Putamen (tissue), 1 donor: Measurements from ENCODE around the gene ZNF622.
A peak's percentile ranks its signal among the peaks of the same experiment; 100 is the strongest.
"Not testable (repeated sequence)": the region's sequence is repeated elsewhere in the genome, so short reads cannot be mapped to it uniquely, and the experiment has no call there.

Experiments
- DNase-seq: peaks from one replicate; pipeline ENCODE4 v3.0.0-alpha.2; 2016; ENCODE audit warnings: low spot score

Gene ZNF622

GRCh38 chr5:16480144-16480543 lies 14.5 kb upstream of the ZNF622 start:
- no peak for DNase-seq

DNA sequence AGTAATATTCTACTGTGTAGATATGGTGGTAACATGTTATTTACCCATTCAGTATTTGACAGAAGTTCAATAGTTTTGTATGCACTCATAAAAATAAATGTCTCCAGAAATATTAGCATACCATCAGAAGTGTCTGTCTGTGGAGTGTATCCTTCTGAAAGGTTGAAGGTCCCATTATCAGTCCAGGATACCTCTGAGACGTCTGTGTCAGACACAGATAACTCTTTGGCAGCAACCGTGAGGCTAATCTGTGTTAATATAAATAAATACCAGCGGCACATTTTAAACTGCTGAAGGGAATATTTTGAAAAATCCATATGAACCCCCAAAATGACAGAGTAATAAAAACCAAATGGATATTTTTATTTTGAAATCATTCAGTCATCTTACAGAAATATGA lies 11.9 kb upstream of the ZNF622 start:
- DNase-seq, result no peak

DNA sequence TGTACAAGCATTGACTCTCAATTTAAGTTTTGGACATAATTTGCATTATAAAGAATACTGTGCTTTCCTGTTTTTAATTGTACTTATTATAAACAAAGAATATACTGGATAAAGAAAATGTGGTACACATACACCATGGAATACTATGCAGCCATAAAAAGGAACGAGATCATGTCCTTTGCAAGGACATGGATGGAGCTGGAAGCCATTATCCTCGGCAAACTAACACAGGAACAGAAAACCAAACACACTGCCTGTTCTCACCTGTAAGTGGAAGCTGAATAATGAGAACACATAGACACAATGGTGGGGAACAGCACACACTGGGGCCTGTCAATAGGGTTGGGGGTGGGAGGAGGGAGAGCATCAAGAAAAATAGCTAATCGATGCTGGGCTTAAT lies 10.8 kb upstream of the ZNF622 start:
- DNase-seq, result not testable (repeated sequence)

DNA sequence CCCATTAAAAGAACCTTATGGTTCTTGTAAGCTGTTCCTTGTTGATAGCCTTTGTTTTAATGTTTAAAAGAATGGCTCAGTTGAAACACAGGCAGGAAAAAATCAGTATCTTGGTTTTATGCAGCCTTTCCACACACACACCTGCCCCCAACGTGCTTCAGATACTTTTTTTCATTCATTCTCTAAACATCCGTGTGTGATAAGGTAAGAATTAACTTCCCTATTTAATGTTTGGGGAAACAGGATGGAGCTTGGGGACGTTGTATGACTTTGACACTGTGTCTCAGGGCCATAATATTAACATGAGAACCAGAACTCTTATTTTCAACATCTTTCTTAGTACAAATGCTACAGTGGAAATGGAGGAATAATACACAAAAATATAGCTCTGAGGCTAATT lies 5.8 kb upstream of the ZNF622 start:
- no peak for DNase-seq

DNA sequence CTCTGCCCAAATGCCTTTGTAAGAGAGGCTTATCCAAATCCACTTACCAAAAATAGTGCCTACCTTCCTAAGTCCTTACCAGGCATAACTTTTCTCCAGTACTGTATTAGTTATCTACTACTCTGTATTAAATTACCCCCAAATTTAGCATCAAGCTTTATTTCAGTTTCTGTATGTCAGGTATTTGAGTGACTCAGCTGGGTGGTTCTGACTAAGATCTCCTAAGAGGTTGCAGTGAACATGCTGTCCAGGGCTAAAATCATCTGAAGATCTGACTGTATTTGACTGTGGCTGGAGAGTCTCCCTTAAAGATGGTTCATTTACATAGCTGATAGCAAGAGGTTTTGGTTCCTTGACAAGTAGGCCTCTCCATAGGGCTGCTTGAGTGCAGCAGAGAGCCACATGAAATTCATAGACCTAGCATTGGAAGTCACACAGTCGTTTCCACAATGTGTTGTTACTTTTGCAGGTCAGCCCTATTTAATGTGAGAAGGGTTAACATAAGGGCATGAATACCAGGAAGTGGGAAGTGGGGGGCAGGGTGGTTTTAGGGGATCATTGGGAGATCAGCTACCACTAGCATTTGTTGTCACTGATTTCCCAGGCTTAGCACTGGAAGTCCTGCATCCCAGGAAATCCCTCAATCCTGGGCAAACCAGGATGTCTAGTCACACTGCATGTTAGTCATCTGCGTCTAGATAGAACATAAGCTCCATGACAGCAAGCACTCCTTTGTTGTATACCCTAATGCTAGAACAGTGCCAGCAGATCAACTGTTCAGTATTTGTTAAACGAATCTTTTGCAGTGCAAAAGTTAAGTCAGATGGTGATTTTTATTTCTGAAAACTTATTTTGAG lies 2.0 kb upstream of the ZNF622 start:
- DNase-seq, result no peak

- no peak for DNase-seq
Measured at GRCh38 chr5:16464664-16465543, 696 bp downstream of the ZNF622 start.

- DNase-seq, result no peak
Measured at GRCh38 chr5:16464231-16464630, 1.4 kb downstream of the ZNF622 start.

GRCh38 chr5:16461782-16462181 lies 3.8 kb downstream of the ZNF622 start:
- DNase-seq, result no peak

DNA sequence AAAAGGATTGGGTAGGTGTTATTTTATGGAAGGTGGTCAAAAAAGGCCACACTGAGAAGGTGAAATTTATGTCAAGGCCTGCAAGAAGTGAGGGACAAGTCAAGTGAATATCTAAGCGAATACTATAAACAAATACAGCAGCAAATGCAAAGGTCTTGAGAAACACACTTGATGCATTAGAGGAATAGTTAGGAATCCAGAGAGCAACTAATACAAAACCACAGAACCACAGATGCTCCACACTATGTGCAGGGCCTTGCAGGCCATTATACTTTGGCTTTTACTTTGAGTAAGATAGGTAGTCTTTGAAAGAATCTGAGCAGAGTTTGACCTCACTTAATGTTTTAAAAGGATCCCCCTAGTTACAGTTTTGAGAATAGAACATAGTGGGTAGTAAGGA lies 4.6 kb downstream of the ZNF622 start:
- DNase-seq, result no peak

DNA sequence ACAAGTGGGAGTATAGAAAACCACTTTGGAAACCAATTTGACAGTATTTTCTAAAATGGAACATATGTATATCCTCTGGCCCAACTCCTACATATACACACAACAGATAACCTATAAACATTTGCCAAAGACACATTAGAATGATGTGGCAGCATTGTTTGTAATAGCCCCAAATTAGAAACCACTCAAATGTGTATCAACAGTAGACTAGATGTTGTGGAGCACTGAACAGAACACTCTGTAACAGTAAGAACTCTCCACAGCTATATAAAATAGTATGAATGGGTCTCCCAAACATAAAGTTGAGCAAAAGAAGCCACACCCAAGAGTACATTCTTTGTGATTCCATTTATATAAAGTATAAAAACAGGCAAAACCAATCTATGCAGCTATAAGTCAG lies 6.1 kb downstream of the ZNF622 start:
- DNase-seq, result no peak

DNA sequence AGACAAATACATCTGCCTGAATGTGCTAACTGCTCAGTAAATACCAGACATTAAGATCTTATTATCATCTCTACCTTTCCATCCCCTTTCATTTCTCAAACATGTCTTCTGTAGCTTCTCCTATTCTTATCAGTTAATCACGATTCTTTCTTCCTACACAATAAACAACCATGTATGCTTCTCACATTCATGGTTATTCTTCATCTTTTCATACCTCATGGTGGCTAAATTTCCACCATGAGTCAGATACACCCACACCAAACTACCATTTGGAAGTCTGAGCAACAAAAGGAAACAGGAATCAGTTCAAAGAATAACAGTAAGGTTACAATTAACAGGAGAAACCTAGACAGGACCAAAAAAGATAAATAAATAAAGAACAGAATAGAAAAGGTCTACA lies 7.7 kb downstream of the ZNF622 start:
- DNase-seq, result no peak

GRCh38 chr5:16457451-16457850 lies 8.1 kb downstream of the ZNF622 start:
- no peak for DNase-seq

- peak; percentile 65 for DNase-seq
Measured at GRCh38 chr5:16456103-16456832, 9.3 kb downstream of the ZNF622 start.

GRCh38 chr5:16455668-16456067 lies 9.9 kb downstream of the ZNF622 start:
- no peak for DNase-seq

DNA sequence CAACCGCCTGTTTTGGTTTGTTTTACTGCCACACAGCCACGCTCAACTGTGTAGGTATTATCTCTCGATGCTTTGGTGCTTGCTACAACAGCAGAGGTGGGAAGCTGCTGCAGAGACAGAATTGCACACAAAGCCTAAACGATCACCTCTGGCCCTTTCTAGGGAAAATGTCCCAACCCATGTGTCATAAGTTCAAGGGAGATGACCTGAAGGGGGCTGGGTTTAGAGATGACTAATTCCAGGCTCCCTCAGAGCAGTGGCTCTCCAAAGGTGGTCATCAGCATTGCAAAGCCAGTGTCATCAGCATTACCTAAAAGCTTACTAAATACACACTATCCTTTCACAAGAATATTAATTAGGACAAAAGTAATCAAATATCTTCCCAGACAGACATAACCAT lies 10.9 kb downstream of the ZNF622 start:
- no peak for DNase-seq

- no peak for DNase-seq
Measured at GRCh38 chr5:16453609-16454008, 12.0 kb downstream of the ZNF622 start.

- no peak for DNase-seq
Measured at GRCh38 chr5:16450163-16450562, 15.4 kb downstream of the ZNF622 start.

GRCh38 chr5:16446993-16447392 lies 18.6 kb downstream of the ZNF622 start:
- DNase-seq, result no peak

GRCh38 chr5:16437977-16438376 lies 27.6 kb downstream of the ZNF622 start:
- no peak for DNase-seq

- not testable (repeated sequence) for DNase-seq
Measured at GRCh38 chr5:16436065-16436682, 29.4 kb downstream of the ZNF622 start.

DNA sequence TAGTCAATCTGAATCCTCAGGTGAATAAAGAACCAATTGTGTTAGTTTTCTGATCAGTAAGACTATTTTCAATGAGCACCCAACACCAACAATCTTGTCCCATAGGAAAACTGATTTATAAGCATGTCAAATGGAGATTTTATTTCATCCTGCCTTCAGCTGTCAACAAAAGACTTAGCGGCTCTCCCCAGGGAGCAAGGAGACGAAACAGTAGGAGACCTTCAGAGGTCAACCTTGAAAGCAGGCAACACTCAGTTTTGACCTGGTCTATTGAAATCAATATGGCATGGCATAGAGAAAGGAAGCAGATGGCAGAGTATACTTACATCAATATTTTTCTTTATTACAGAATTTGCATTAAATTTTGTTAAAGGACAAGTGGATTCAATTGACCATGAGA lies 34.1 kb downstream of the ZNF622 start:
- DNase-seq, result no peak
